ENCODE results near the gene SLC6A7. TPM values are rescaled to one million over a fixed set of nuclear protein-coding genes. Genes with fewer than 3 reads are reported as not detected.

The SLC6A7 gene
- total RNA-seq, 4 donors from 2014 or later: not detected

GRCh38 chr5:150144246-150144801 is 45.5 kb upstream of the SLC6A7 start:
- DNase-seq (ENCODE audit: low spot score) (no peak), ATAC-seq (ENCODE audit: low FRiP score) (peak; percentile 48)
- TF ChIP-seq, protein P1, sequence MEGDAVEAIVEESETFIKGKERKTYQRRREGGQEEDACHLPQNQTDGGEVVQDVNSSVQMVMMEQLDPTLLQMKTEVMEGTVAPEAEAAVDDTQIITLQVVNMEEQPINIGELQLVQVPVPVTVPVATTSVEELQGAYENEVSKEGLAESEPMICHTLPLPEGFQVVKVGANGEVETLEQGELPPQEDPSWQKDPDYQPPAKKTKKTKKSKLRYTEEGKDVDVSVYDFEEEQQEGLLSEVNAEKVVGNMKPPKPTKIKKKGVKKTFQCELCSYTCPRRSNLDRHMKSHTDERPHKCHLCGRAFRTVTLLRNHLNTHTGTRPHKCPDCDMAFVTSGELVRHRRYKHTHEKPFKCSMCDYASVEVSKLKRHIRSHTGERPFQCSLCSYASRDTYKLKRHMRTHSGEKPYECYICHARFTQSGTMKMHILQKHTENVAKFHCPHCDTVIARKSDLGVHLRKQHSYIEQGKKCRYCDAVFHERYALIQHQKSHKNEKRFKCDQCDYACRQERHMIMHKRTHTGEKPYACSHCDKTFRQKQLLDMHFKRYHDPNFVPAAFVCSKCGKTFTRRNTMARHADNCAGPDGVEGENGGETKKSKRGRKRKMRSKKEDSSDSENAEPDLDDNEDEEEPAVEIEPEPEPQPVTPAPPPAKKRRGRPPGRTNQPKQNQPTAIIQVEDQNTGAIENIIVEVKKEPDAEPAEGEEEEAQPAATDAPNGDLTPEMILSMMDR (IDR thresholded peaks at IDR 0.05): no peak

- TF ChIP-seq, protein P1 (IDR thresholded peaks at IDR 0.05): no peak
- ATAC-seq (ENCODE audit: low FRiP score) (no peak), DNase-seq (ENCODE audit: low spot score) (no peak)
Measured at GRCh38 chr5:150144879-150145278, 45.0 kb upstream of the SLC6A7 start.

DNA sequence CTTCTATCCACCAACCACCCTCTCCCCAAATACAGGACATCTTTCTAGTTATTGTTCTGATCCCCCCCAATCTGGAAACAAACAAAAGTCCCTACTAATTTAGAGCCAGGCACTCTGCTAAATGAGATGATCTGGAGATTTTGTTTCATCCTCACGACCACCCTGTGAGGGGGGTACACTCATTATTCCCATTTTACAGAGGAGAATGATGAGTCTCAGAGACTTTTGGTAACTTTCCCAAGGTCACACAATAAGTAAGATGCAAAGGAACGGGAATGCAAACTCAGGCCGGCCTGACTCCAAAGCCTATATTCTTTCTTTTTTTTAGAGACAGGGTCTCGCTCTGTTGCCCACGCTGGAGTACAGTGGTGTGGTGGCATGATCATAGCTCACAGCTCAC is 43.6 kb upstream of the SLC6A7 start:
- ATAC-seq (ENCODE audit: low FRiP score): no peak
- no peak for DNase-seq (ENCODE audit: low spot score)
- TF ChIP-seq, protein P1 (IDR thresholded peaks at IDR 0.05): no peak

DNA sequence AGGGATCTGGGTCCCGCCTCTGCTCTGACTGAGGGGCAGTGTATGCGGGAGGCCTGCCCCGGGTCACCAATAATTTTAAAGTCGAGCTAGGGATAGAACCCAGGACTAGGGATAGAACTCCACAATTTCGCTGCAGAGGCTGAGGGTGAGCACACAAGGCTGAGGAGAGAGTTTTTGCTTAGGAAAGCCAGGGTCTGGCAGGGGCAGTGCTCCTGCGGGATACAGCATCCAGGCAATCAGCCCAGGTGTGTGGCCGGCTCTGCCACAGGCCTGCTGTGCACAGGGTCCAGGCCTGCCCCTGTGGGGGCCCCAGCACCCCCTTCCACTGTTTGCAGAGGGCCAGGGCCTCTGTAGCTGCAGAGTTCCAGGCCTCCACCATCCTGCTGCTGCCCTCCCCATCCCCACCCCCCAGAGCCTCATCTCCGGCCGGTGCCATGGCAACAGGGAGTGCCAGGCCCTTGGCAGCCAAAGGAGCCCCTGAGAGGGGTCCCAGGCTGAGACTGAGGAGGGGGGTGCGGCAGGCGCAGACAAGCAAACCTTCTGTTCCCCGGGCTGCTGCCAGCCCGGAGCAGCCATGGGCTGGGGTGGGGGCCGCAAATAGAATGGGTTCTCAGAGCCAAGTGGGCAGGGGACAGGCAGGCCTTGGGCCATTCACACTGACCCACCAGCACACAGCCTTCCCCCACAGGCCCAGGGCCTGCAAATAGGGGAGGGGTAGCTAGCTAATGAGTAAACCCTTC is 42.8 kb upstream of the SLC6A7 start:
- TF ChIP-seq, protein P1 (IDR thresholded peaks at IDR 0.05): no peak
- ATAC-seq (ENCODE audit: low FRiP score) (no peak), DNase-seq (ENCODE audit: low spot score) (no peak)

DNA sequence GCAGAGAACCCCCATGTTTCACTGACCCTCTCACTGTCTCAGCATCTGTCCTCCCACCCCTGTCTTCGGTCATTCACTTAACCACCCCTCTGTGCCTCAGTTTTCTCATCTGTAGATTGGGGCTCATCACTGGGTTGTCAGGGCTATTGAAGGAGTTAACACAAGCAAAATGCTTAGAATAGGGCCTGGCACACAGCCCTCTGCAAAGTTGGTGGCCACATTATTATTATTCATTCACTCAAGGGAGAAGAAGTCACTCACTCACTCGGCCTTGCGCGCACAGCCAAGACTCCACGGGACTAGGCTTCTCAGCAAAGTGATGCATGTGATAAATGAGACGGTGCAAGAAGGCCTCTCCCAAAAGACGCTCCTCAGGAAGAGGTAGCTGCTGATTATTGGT is 42.2 kb upstream of the SLC6A7 start:
- DNase-seq (ENCODE audit: low spot score) (no peak), ATAC-seq (ENCODE audit: low FRiP score) (no peak)
- TF ChIP-seq, protein P1 (IDR thresholded peaks at IDR 0.05): no peak

GRCh38 chr5:150148117-150148927 is 41.5 kb upstream of the SLC6A7 start:
- ATAC-seq (ENCODE audit: low FRiP score) (no peak), DNase-seq (ENCODE audit: low spot score) (no peak)

More at GRCh38 chr5:150148117-150148927, 41.5 kb upstream of the SLC6A7 start:
- TF ChIP-seq, protein P1 (IDR thresholded peaks at IDR 0.05): no peak

Data from omental fat pad (tissue), 4 donors.